GM23338 (cell line): ENCODE data around the gene RXRA. TPM values are rescaled to one million over a fixed set of nuclear protein-coding genes. Genes with fewer than 3 reads are reported as not detected.

Experiments
- ATAC-seq: fragments of 200-7000 bp; cut with Tn5 transposase; 3 replicates; pipeline ENCODE4 v1.9.1; 2020
- DNase-seq: peaks from one replicate; pipeline ENCODE4 v3.0.0-alpha.2; 2015; ENCODE audit warnings: low spot score
- H2AFZ ChIP-seq: fragments of 200-600 bp; sonication (generic); 2 replicates; pipeline ENCODE4 v1.8.0; 2016; ENCODE audit warnings: antibody characterized with exemption, mild to moderate bottlenecking, moderate library complexity
- H3F3A ChIP-seq: fragments of 200-600 bp; sonication (generic); replicated peaks from 2 replicates; pipeline ENCODE4 v1.8.0; 2017; ENCODE audit warnings: antibody characterized with exemption, mixed run types, low read depth
- H3K27ac ChIP-seq: fragments of 200-600 bp; sonication (generic); 2 replicates; pipeline ENCODE4 v1.6.1; 2016; ENCODE audit warnings: low read depth
- H3K27me3 ChIP-seq: fragments of 200-600 bp; sonication (generic); 2 replicates; pipeline ENCODE4 v1.8.0; 2016; ENCODE audit warnings: mild to moderate bottlenecking, mixed run types, moderate library complexity; ENCODE audit not compliant: insufficient read depth
- H3K36me3 ChIP-seq: fragments of 200-600 bp; sonication (generic); 2 replicates; pipeline ENCODE4 v1.8.0; 2016; ENCODE audit warnings: mild to moderate bottlenecking; ENCODE audit not compliant: insufficient read depth
- H3K4me1 ChIP-seq: fragments of 200-600 bp; sonication (generic); 2 replicates; pipeline ENCODE4 v1.8.0; 2016; ENCODE audit warnings: mild to moderate bottlenecking, moderate library complexity; ENCODE audit not compliant: insufficient read depth
- H3K4me2 ChIP-seq: fragments of 200-600 bp; sonication (generic); 2 replicates; pipeline ENCODE4 v1.7.1; 2017; ENCODE audit warnings: mixed run types
- H3K4me3 ChIP-seq: fragments of 200-600 bp; sonication (generic); 2 replicates; pipeline ENCODE4 v1.6.1; 2016; ENCODE audit warnings: mixed run types
- H3K79me2 ChIP-seq: fragments of 200-600 bp; sonication (generic); replicated peaks from 2 replicates; pipeline ENCODE4 v1.8.0; 2017; ENCODE audit warnings: mild to moderate bottlenecking; ENCODE audit not compliant: insufficient read depth
- H3K9me2 ChIP-seq: fragments of 200-600 bp; sonication (generic); 2 replicates; pipeline ENCODE4 v1.8.0; 2017; ENCODE audit not compliant: insufficient read depth
- H4K20me1 ChIP-seq: fragments of 200-600 bp; sonication (generic); replicated peaks from 2 replicates; pipeline ENCODE4 v1.8.0; 2017; ENCODE audit warnings: mild to moderate bottlenecking; ENCODE audit not compliant: insufficient read depth
- H3K27ac Mint-ChIP-seq: 2 replicates; pipeline ENCODE4 v1.8.0; 2020; ENCODE audit warnings: inconsistent platforms, mild to moderate bottlenecking, moderate library complexity, mixed read lengths
- H3K27me3 Mint-ChIP-seq: 3 replicates; pipeline ENCODE4 v1.8.0; 2022; ENCODE audit warnings: low read depth, mild to moderate bottlenecking, moderate library complexity, mixed read lengths, inconsistent platforms; ENCODE audit not compliant: insufficient read depth, poor library complexity
- H3K36me3 Mint-ChIP-seq: 3 replicates; pipeline ENCODE4 v1.8.0; 2021; ENCODE audit warnings: low read depth, mild to moderate bottlenecking, inconsistent platforms, moderate library complexity, mixed read lengths
- H3K4me1 Mint-ChIP-seq: 3 replicates; pipeline ENCODE4 v1.8.0; 2020; ENCODE audit warnings: mild to moderate bottlenecking, inconsistent platforms, mixed read lengths
- H3K4me3 Mint-ChIP-seq: 3 replicates; pipeline ENCODE4 v1.8.0; 2021; ENCODE audit warnings: moderate library complexity, mild to moderate bottlenecking, inconsistent platforms, mixed read lengths
- H3K9me3 Mint-ChIP-seq: 3 replicates; pipeline ENCODE4 v1.8.0; 2020; ENCODE audit warnings: moderate library complexity, mild to moderate bottlenecking, inconsistent platforms, mixed read lengths
- CREB1 ChIP-seq: fragments of 250-450 bp; sonication (Bioruptor Pico); IDR thresholded peaks from 2 replicates; pipeline ENCODE4 v1.5.0; 2020; ENCODE audit warnings: low read depth, mild to moderate bottlenecking, moderate library complexity
- CTCF ChIP-seq, 2 experiments: fragments of 200-600 bp in 1 of 2; sonication (generic) in 1 of 2; conservative IDR thresholded peaks; 2 replicates each; pipeline versions ENCODE4 v1.5.1 to v1.6.1; 2016 to 2017; ENCODE audit warnings: antibody characterized with exemption in 2 of 2, low read depth in 2 of 2, mild to moderate bottlenecking in 2 of 2, moderate library complexity in 1 of 2
- ETS1 ChIP-seq: IDR thresholded peaks from 2 replicates; pipeline ENCODE4 v1.6.1; 2016; ENCODE audit warnings: antibody characterized with exemption
- JUNB ChIP-seq: IDR thresholded peaks from one replicate; pipeline ENCODE4 v1.6.1; 2016; ENCODE audit warnings: antibody characterized with exemption; ENCODE audit not compliant: unreplicated experiment
- NANOG ChIP-seq: IDR thresholded peaks from 2 replicates; pipeline ENCODE4 v1.6.1; 2016; ENCODE audit warnings: antibody characterized with exemption, borderline replicate concordance
- REST ChIP-seq: IDR thresholded peaks from one replicate; pipeline ENCODE4 v1.6.1; 2018; ENCODE audit warnings: antibody characterized with exemption; ENCODE audit not compliant: unreplicated experiment
- STAT1 ChIP-seq: IDR thresholded peaks from one replicate; pipeline ENCODE4 v1.6.1; 2016; ENCODE audit warnings: antibody characterized with exemption; ENCODE audit not compliant: unreplicated experiment
- ZNF114 ChIP-seq: fragments of 250-450 bp; sonication (Bioruptor Pico); IDR thresholded peaks from 2 replicates; pipeline ENCODE4 v1.5.0; 2020; ENCODE audit warnings: mild to moderate bottlenecking, moderate library complexity
- ZNF331 ChIP-seq: fragments of 250-450 bp; sonication (Bioruptor Pico); IDR thresholded peaks from 2 replicates; pipeline ENCODE4 v1.5.0; 2020; ENCODE audit warnings: low read depth, mild to moderate bottlenecking, moderate library complexity
- ZNF462 ChIP-seq: fragments of 250-450 bp; sonication (Bioruptor Pico); IDR thresholded peaks from 2 replicates; pipeline ENCODE4 v1.5.0; 2020; ENCODE audit warnings: mild to moderate bottlenecking, moderate library complexity
- polyA plus RNA-seq: library from polyadenylated mRNA; unstranded; fragments of >200 nt; fragmentation: Nextera tagmentation; extraction: Ambion mirVana; gene quantifications from 2 replicates; pipeline ENCODE4 v1.2.1, GENCODE V29; 2016
- total RNA-seq: library from RNA; depleted of rRNA; stranded (reverse); fragments of >200 nt; shearing (Covaris generic); gene quantifications from 2 replicates; pipeline ENCODE4 v1.2.3, GENCODE V29; 2014

Gene RXRA
- total and polyA plus RNA-seq, 2 experiments from 2014 or later = 4.9 to 17.9 TPM

GRCh38 chr9:134373269-134373668 lies 47.0 kb downstream of the RXRA start (continued):
- TF ChIP-seq CTCF (conservative IDR thresholded peaks at IDR 0.05; ENCODE audit: low read depth in 2 of 2) = no peak
- no peak for TF ChIP-seq STAT1
- no peak for TF ChIP-seq NANOG

GRCh38 chr9:134373953-134374300 lies 47.7 kb downstream of the RXRA start:
- Histone ChIP-seq H3K36me3 (no peaks in the 10 kb centered on the region), H3K27me3 (no peaks in the 10 kb centered on the region), H3K9me2 (no peaks in the 10 kb centered on the region), H3K4me2 (no peak overlapping the region), H3K4me3 (no peak overlapping the region), H3K27ac (no peak overlapping the region), H3K79me2 (peaks cover 49% of the 10 kb centered on the region), H2AFZ (no peak overlapping the region), H3F3A (no peaks in the 10 kb centered on the region), H3K4me1 (no peaks in the 10 kb centered on the region), H4K20me1 (no peaks in the 10 kb centered on the region; the same call in 1 of the 2 replicates)
- H3K36me3 Mint-ChIP-seq = no peaks in the 10 kb centered on the region
- peaks cover 7% of the 10 kb centered on the region for H3K27me3 Mint-ChIP-seq
- no peaks in the 10 kb centered on the region for H3K9me3 Mint-ChIP-seq
- ATAC-seq (no peak), DNase-seq (no peak)
- no peak overlapping the region for H3K27ac Mint-ChIP-seq
- peaks cover 13% of the 10 kb centered on the region for H3K4me1 Mint-ChIP-seq
- H3K4me3 Mint-ChIP-seq = no peak overlapping the region
- TF ChIP-seq ETS1 (no peak), NANOG (no peak), STAT1 (no peak), ZNF462 (no peak), CREB1 (CRISPR knock-in tag) (no peak), ZNF331 (no peak), ZNF114 (no peak), CTCF (conservative IDR thresholded peaks at IDR 0.05; ENCODE audit: low read depth in 2 of 2) (no peak), REST (no peak), JUNB (no peak)
